ENCODE data around the gene SLC22A16.

The SLC22A16 gene

GRCh38 chr6:110446405-110446804, 30.0 kb downstream of the SLC22A16 start:
- DNase-seq: peak; percentile 73

GRCh38 chr6:110440026-110440425, 36.4 kb downstream of the SLC22A16 start:
- DNase-seq: no peak

- DNase-seq: no peak
Observed at GRCh38 chr6:110439356-110439755, 37.1 kb downstream of the SLC22A16 start.

- DNase-seq: no peak
Observed at GRCh38 chr6:110434961-110435602, 41.3 kb downstream of the SLC22A16 start.

- no peak for DNase-seq
Observed at GRCh38 chr6:110432285-110432900, 44.0 kb downstream of the SLC22A16 start.

- DNase-seq: no peak
Observed at GRCh38 chr6:110430741-110431140, 45.7 kb downstream of the SLC22A16 start.

- DNase-seq: no peak
Observed at GRCh38 chr6:110430236-110430635, 46.2 kb downstream of the SLC22A16 start.

- DNase-seq: no peak
Observed at GRCh38 chr6:110428153-110428552, 48.3 kb downstream of the SLC22A16 start.

GRCh38 chr6:110425816-110426215, 50.6 kb downstream of the SLC22A16 start:
- DNase-seq: no peak

GRCh38 chr6:110422444-110422822, 54.0 kb downstream of the SLC22A16 start:
- DNase-seq: no peak

- no peak for DNase-seq
Observed at GRCh38 chr6:110421749-110422443, 54.5 kb downstream of the SLC22A16 start.

GRCh38 chr6:110419028-110419739, 57.2 kb downstream of the SLC22A16 start:
- DNase-seq: no peak

- DNase-seq: no peak
Observed at GRCh38 chr6:110418594-110418993, 57.8 kb downstream of the SLC22A16 start.

- peak; percentile 21 for DNase-seq
Observed at GRCh38 chr6:110415086-110415916, 61.1 kb downstream of the SLC22A16 start, which contains the start of gene DDO. TSS of gene DDO (minus strand) at chr6:110415575. CDS start at chr6:110413462, 2,113 bp downstream.

- no peak for DNase-seq
Observed at GRCh38 chr6:110414669-110415068, 61.7 kb downstream of the SLC22A16 start.

- no peak for DNase-seq
Observed at GRCh38 chr6:110412360-110412759, 64.1 kb downstream of the SLC22A16 start.

- DNase-seq: no peak
Observed at GRCh38 chr6:110410511-110410910, 65.9 kb downstream of the SLC22A16 start.

GRCh38 chr6:110409794-110410193, 66.6 kb downstream of the SLC22A16 start:
- no peak for DNase-seq

GRCh38 chr6:110408901-110409300, 67.5 kb downstream of the SLC22A16 start:
- DNase-seq: no peak

GRCh38 chr6:110404607-110405006, 71.8 kb downstream of the SLC22A16 start:
- DNase-seq: no peak

- no peak for DNase-seq
Observed at GRCh38 chr6:110401585-110402176, 74.7 kb downstream of the SLC22A16 start.

GRCh38 chr6:110400208-110400607, 76.2 kb downstream of the SLC22A16 start:
- no peak for DNase-seq

All from DMS153 (cell line).